Measurements from ENCODE around the gene TAB2. TPM values are rescaled to one million over a fixed set of nuclear protein-coding genes. Genes with fewer than 3 reads are reported as not detected.

Gene TAB2
- total and polyA plus RNA-seq, 4 experiments from 2014 or later = 27.0 to 116 (median 68.4) TPM

DNA sequence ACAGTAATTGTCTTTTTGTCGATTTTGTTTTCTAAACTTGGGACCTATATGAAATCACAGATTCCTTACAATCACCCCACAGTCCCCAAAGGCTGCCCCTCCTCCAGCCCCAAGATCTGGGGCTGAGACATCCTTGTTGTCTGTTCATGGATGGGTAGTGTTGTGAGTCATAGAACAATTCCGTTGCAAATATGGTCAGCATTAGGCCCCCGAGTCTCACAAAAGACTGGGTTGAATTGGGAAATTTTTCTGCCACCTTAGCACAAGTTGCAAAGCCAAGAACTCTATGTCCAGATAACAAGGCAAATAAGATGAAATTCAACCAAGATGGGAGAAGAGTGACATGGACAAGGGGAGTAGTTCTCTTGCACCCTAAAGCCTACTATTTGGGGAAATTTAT, 10.5 kb upstream of the TAB2 start:
- CTCF ChIA-PET (ENCODE audit: partially characterized antibody) = no interaction called here
- Mint-ChIP-seq H3K4me3 (no peak overlapping the region), H3K9me3 (no peaks in the 10 kb centered on the region), H3K27me3 (no peaks in the 10 kb centered on the region), H3K36me3 (no peaks in the 10 kb centered on the region), H3K27ac (no peak overlapping the region), H3K4me1 (peaks cover 0 to 1% (median 0%) of the 10 kb centered on the region in 4 donors)
- no peak overlapping the region for H3K27ac ChIP-seq (ENCODE audit: low read depth, low read length)
- H3K27me3 ChIP-seq (ENCODE audit: insufficient read depth, low read length) = no peaks in the 10 kb centered on the region
- no peak for DNase-seq
- no peak overlapping the region for H3K4me3 ChIP-seq (ENCODE audit: low read length in 2 of 2)
- H3K9me3 ChIP-seq (ENCODE audit: control insufficient read depth in 1 of 2, low read length in 2 of 2) = no peaks in the 10 kb centered on the region
- H3K4me1 ChIP-seq (ENCODE audit: insufficient read depth, low read length) = no peaks in the 10 kb centered on the region
- intact Hi-C loops (cut with micrococcal nuclease) = no loop called here
- no peaks in the 10 kb centered on the region for H3K36me3 ChIP-seq (ENCODE audit: insufficient read depth, low read length)
- POLR2A ChIA-PET (ENCODE audit: partially characterized antibody) = no interaction called here

DNA sequence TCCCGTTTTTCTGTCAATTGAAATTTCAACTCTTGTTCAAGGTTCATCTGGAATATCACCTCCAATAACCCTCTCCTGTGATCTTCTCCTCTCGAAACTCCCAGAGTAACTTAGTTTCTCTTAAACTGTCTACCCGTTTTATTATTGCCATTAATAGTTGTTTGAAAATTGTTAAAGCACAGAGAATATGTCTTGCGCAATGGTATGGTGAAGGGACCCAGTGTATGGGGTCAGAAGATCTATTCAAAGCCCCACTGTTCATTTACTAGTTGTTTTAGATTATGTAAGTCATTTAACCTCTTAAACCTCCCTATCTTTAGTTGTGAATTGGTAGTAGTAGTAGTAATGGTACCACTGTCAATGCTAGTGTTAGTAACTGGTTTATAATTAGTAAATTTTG, 6.2 kb upstream of the TAB2 start:
- Mint-ChIP-seq H3K4me3 (no peak overlapping the region), H3K4me1 (peaks cover 4 to 7% (median 5%) of the 10 kb centered on the region in 4 donors), H3K36me3 (no peaks in the 10 kb centered on the region), H3K9me3 (no peaks in the 10 kb centered on the region), H3K27me3 (no peaks in the 10 kb centered on the region), H3K27ac (no peak overlapping the region)
- ChIA-PET POLR2A (ENCODE audit: partially characterized antibody) (no interaction called here), CTCF (ENCODE audit: partially characterized antibody) (no interaction called here)
- H3K27me3 ChIP-seq (ENCODE audit: insufficient read depth, low read length) = no peaks in the 10 kb centered on the region
- H3K9me3 ChIP-seq (ENCODE audit: control insufficient read depth in 1 of 2, low read length in 2 of 2) = no peaks in the 10 kb centered on the region
- H3K36me3 ChIP-seq (ENCODE audit: insufficient read depth, low read length) = no peaks in the 10 kb centered on the region
- peaks cover 3% of the 10 kb centered on the region for H3K4me1 ChIP-seq (ENCODE audit: insufficient read depth, low read length)
- H3K27ac ChIP-seq (ENCODE audit: low read depth, low read length) = no peak overlapping the region
- DNase-seq = no peak
- intact Hi-C loops (cut with micrococcal nuclease) = loop anchor here (10.0 kb wide), 1 partner anchor 234 kb away; the partner anchor contains the start of gene PPIL4
- H3K4me3 ChIP-seq (ENCODE audit: low read length in 2 of 2) = no peak overlapping the region

DNA sequence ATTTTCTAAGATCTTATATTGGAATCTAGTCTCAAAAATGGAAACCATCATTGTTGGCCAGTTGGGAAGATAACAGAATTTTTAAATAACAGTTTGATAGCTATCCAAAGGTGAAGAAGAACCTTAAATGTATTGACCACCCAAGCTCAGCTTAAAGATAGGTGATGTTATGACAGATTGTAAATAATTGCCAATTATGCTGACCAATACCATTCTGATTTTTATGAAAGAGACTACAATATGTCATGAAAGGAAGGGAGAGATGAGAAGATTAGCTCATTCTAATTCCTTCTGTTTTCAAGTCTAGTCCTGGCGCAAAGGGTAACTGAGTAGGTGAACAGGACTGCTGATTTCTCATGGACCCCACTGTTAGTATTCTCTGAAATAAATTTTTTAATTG, 5.7 kb upstream of the TAB2 start:
- no peak for DNase-seq
- intact Hi-C loops (cut with micrococcal nuclease) = loop anchor here (10.0 kb wide), 1 partner anchor 233 kb away; the partner anchor contains the start of gene PPIL4
- H3K4me3 Mint-ChIP-seq = no peak overlapping the region
- H3K4me1 Mint-ChIP-seq = peaks cover 4 to 7% (median 5%) of the 10 kb centered on the region in 4 donors
- H3K9me3 ChIP-seq (ENCODE audit: control insufficient read depth in 1 of 2, low read length in 2 of 2) = no peaks in the 10 kb centered on the region
- no peaks in the 10 kb centered on the region for H3K27me3 ChIP-seq (ENCODE audit: insufficient read depth, low read length)
- CTCF ChIA-PET (ENCODE audit: partially characterized antibody) = no interaction called here
- no peak overlapping the region for H3K27ac Mint-ChIP-seq
- no peaks in the 10 kb centered on the region for H3K36me3 Mint-ChIP-seq
- no peak overlapping the region for H3K27ac ChIP-seq (ENCODE audit: low read depth, low read length)
- peaks cover 5% of the 10 kb centered on the region for H3K4me1 ChIP-seq (ENCODE audit: insufficient read depth, low read length)
- POLR2A ChIA-PET (ENCODE audit: partially characterized antibody) = no interaction called here
- H3K36me3 ChIP-seq (ENCODE audit: insufficient read depth, low read length) = no peaks in the 10 kb centered on the region
- H3K9me3 Mint-ChIP-seq = no peaks in the 10 kb centered on the region
- no peak overlapping the region for H3K4me3 ChIP-seq (ENCODE audit: low read length in 2 of 2)
- no peaks in the 10 kb centered on the region for H3K27me3 Mint-ChIP-seq

DNA sequence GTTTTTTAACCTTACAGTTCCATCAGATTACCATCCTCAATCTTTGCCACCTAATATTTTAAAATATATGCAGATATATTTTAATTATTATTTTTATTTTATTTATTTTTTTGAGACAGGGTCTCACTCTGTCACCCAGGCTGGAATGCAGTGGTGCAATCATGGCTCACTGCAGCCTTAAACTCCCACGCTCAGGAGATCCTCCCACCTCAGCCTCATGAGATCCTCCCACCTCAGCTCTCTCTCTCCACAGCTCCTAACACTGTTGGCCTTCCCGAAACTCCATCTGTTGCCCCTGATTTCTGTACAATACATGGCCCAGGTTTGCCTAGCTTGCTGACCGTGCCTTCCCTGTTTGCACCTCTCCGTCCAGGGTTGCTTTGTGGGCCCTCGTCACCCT, 4.4 kb upstream of the TAB2 start:
- peak overlapping the region in 2 of 7 donors; percentile 3 to 79 for H3K27ac Mint-ChIP-seq
- Histone ChIP-seq H3K27ac (ENCODE audit: low read depth, low read length) (no peak overlapping the region), H3K36me3 (ENCODE audit: insufficient read depth, low read length) (no peaks in the 10 kb centered on the region), H3K4me1 (ENCODE audit: insufficient read depth, low read length) (peaks cover 5% of the 10 kb centered on the region), H3K4me3 (ENCODE audit: low read length in 2 of 2) (no peak overlapping the region), H3K27me3 (ENCODE audit: insufficient read depth, low read length) (no peaks in the 10 kb centered on the region), H3K9me3 (ENCODE audit: control insufficient read depth in 1 of 2, low read length in 2 of 2) (no peaks in the 10 kb centered on the region)
- DNase-seq = no peak
- no peaks in the 10 kb centered on the region for H3K36me3 Mint-ChIP-seq
- intact Hi-C loops (cut with micrococcal nuclease) = loop anchor here (10.0 kb wide), 1 partner anchor 232 kb away; the partner anchor contains the start of gene PPIL4
- peak overlapping the region in 1 of 8 donors; percentile 50 for H3K4me3 Mint-ChIP-seq
- ChIA-PET POLR2A (ENCODE audit: partially characterized antibody) (no interaction called here), CTCF (ENCODE audit: partially characterized antibody) (no interaction called here)
- H3K27me3 Mint-ChIP-seq = no peaks in the 10 kb centered on the region
- no peaks in the 10 kb centered on the region for H3K9me3 Mint-ChIP-seq
- H3K4me1 Mint-ChIP-seq = peaks cover 4 to 6% (median 5%) of the 10 kb centered on the region in 4 donors

DNA sequence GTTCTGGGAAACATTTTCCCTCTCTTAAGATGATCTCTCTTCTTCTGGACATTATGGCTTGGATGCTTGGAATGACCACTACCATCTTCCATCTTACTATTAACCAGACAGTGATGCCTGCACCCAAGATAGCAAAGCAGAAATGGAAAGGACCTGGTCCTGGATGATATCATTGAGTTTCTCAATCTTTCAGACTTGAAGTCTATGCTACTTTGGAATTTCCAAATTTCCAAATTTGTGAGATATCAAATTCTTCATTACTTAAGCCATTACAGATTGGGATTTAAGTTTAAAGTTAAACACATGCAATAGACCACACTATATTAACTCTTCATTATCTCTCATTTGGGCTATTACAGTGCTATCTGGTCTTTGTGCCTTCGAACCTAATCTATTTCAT, 3.7 kb upstream of the TAB2 start:
- CTCF ChIA-PET (ENCODE audit: partially characterized antibody) = no interaction called here
- intact Hi-C loops (cut with micrococcal nuclease) = loop anchor here (10.0 kb wide), 1 partner anchor 231 kb away; the partner anchor contains the start of gene PPIL4

DNA sequence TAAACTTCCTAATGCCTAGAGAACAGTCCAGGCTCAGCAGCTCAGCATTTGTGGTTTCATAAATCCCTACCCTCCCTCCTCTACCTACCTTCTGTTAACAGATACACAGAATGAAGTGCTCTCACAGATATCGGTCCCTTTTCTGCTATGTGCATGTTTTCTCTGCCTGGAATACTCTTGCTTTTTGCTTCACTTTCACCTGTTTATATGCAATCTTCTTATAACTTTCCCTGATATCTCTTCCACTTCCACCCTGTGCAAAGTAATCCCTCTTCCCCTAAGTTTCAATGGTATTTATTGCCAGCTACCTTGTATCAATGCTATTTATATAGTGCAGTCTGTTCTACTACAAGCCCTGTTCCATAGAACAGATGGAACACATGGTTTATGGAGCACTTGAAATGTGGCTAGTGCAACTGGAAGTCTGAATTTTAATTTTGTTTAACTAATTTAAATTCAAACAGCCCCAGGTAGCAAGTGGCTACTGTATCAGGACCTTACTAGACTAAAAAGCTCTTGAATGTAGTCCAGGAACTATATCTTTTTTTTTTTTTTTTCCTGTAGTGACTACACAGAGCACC, 3.1 kb upstream of the TAB2 start:
- intact Hi-C loops (cut with micrococcal nuclease) = loop anchor here (10.0 kb wide), 1 partner anchor 230 kb away; the partner anchor contains the start of gene PPIL4
- CTCF ChIA-PET (ENCODE audit: partially characterized antibody) = interaction anchor here (3.2 kb wide), 1 partner anchor 117 kb away, joined by 11 read pairs; no protein-coding TSS in a partner anchor

More for the DNA sequence above, 3.7 kb upstream of the TAB2 start:
- H3K27ac Mint-ChIP-seq = peak overlapping the region in 3 of 7 donors; percentile 3 to 77 (median 18)
- POLR2A ChIA-PET (ENCODE audit: partially characterized antibody) = interaction anchor here (0.9 kb wide), 1 partner anchor 52 kb away, joined by 3 read pairs; no protein-coding TSS in a partner anchor
- DNase-seq = no peak
- peaks cover 4 to 10% (median 7%) of the 10 kb centered on the region in 4 donors for H3K4me1 Mint-ChIP-seq
- Histone ChIP-seq H3K9me3 (ENCODE audit: control insufficient read depth in 1 of 2, low read length in 2 of 2) (no peaks in the 10 kb centered on the region), H3K27me3 (ENCODE audit: insufficient read depth, low read length) (no peaks in the 10 kb centered on the region), H3K4me3 (ENCODE audit: low read length in 2 of 2) (no peak overlapping the region), H3K36me3 (ENCODE audit: insufficient read depth, low read length) (no peaks in the 10 kb centered on the region), H3K4me1 (ENCODE audit: insufficient read depth, low read length) (peaks cover 5% of the 10 kb centered on the region), H3K27ac (ENCODE audit: low read depth, low read length) (no peak overlapping the region)
- no peaks in the 10 kb centered on the region for H3K9me3 Mint-ChIP-seq
- H3K36me3 Mint-ChIP-seq = peaks cover 0 to 6% of the 10 kb centered on the region in 2 donors
- H3K27me3 Mint-ChIP-seq = no peaks in the 10 kb centered on the region
- H3K4me3 Mint-ChIP-seq = no peak overlapping the region

DNA sequence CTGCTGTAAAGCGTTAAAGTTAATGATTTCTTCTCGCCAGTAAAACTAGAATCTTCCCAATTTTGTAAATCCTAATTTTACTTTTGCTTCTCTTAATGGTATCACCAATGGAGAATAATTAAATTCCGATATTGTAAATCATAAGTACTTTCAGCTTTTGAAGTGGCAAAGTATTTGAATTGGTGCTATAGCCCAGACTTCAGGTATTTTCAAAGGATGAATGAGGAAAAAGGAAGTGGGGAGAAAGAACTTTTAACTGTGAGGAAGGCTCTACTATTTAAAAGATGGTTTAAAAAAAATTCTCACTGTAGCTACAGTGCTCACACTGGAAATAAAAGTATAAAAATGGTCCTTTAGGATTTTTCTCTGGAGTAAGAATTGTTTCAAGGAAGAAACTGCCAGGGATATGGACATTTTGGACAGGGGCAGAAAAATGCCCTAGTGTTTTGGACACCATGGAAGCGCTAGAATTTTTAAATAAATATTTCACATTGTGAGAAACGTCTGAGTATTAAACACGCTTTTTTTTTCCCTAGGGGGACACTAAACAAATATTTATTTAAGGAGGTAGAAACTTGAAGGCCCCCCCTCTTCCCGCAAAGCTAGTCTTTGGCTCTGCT, 1.3 kb upstream of the TAB2 start:
- H3K27ac Mint-ChIP-seq = peak overlapping the region; percentile 86 to 93 (median 89)
- peak overlapping the region; percentile 80 to 93 (median 87) for H3K4me3 Mint-ChIP-seq
- H3K27me3 Mint-ChIP-seq = no peaks in the 10 kb centered on the region
- Histone ChIP-seq H3K4me3 (ENCODE audit: low read length in 2 of 2) (peak overlapping the region; percentile 27 to 64), H3K4me1 (ENCODE audit: insufficient read depth, low read length) (peaks cover 25% of the 10 kb centered on the region), H3K27ac (ENCODE audit: low read depth, low read length) (peak overlapping the region; percentile 86), H3K27me3 (ENCODE audit: insufficient read depth, low read length) (no peaks in the 10 kb centered on the region), H3K9me3 (ENCODE audit: control insufficient read depth in 1 of 2, low read length in 2 of 2) (no peaks in the 10 kb centered on the region), H3K36me3 (ENCODE audit: insufficient read depth, low read length) (no peaks in the 10 kb centered on the region)
- H3K9me3 Mint-ChIP-seq = no peaks in the 10 kb centered on the region
- peaks cover 10 to 32% (median 19%) of the 10 kb centered on the region in 4 donors for H3K4me1 Mint-ChIP-seq
- H3K36me3 Mint-ChIP-seq = peaks cover 0 to 16% of the 10 kb centered on the region in 2 donors
- DNase-seq = peak in 1 of 5 donors; percentile 9
- ChIA-PET POLR2A (ENCODE audit: partially characterized antibody) (interaction anchor here (0.6 to 4.1 kb wide), 35 partner anchors 9 to 284 kb away, joined by 3 to 29 read pairs (median 5); partner anchors contain the start of gene PPIL4), CTCF (ENCODE audit: partially characterized antibody) (interaction anchor here (0.6 to 3.2 kb wide), 8 partner anchors 16 to 241 kb away, joined by 3 to 11 read pairs (median 3); no protein-coding TSS in a partner anchor)
- intact Hi-C loops (cut with micrococcal nuclease) = loop anchor here (5.0 to 10.0 kb wide), 6 partner anchors 54 to 229 kb away; partner anchors contain the start of gene PPIL4

More for the DNA sequence above, 3.1 kb upstream of the TAB2 start:
- H3K4me1 Mint-ChIP-seq = peaks cover 6 to 16% (median 9%) of the 10 kb centered on the region in 4 donors
- H3K27ac Mint-ChIP-seq = peak overlapping the region in 2 of 7 donors; percentile 3 to 17
- H3K27me3 Mint-ChIP-seq = no peaks in the 10 kb centered on the region
- H3K4me3 Mint-ChIP-seq = no peak overlapping the region
- POLR2A ChIA-PET (ENCODE audit: partially characterized antibody) = interaction anchor here (0.7 to 4.1 kb wide), 4 partner anchors 14 to 101 kb away, joined by 3 to 29 read pairs (median 3); no protein-coding TSS in a partner anchor
- peaks cover 0 to 11% of the 10 kb centered on the region in 2 donors for H3K36me3 Mint-ChIP-seq
- peaks cover 7% of the 10 kb centered on the region for H3K4me1 ChIP-seq (ENCODE audit: insufficient read depth, low read length)
- no peak for DNase-seq
- no peaks in the 10 kb centered on the region for H3K9me3 Mint-ChIP-seq
- H3K36me3 ChIP-seq (ENCODE audit: insufficient read depth, low read length) = no peaks in the 10 kb centered on the region
- no peaks in the 10 kb centered on the region for H3K9me3 ChIP-seq (ENCODE audit: control insufficient read depth in 1 of 2, low read length in 2 of 2)
- H3K27me3 ChIP-seq (ENCODE audit: insufficient read depth, low read length) = no peaks in the 10 kb centered on the region
- H3K27ac ChIP-seq (ENCODE audit: low read depth, low read length) = no peak overlapping the region
- no peak overlapping the region for H3K4me3 ChIP-seq (ENCODE audit: low read length in 2 of 2)
